Activated T-cell treated with anti-CD3 and anti-CD28 coated beads for 48 hours (primary cell): ENCODE data around the gene STAC.
"Not testable (repeated sequence)": the region's sequence is repeated elsewhere in the genome, so short reads cannot be mapped to it uniquely, and the experiment has no call there.

Source experiments
- DNase-seq: peaks from one replicate; pipeline ENCODE4 v3.0.0-alpha.2; 2020; ENCODE audit warnings: low read depth

The STAC gene

DNA sequence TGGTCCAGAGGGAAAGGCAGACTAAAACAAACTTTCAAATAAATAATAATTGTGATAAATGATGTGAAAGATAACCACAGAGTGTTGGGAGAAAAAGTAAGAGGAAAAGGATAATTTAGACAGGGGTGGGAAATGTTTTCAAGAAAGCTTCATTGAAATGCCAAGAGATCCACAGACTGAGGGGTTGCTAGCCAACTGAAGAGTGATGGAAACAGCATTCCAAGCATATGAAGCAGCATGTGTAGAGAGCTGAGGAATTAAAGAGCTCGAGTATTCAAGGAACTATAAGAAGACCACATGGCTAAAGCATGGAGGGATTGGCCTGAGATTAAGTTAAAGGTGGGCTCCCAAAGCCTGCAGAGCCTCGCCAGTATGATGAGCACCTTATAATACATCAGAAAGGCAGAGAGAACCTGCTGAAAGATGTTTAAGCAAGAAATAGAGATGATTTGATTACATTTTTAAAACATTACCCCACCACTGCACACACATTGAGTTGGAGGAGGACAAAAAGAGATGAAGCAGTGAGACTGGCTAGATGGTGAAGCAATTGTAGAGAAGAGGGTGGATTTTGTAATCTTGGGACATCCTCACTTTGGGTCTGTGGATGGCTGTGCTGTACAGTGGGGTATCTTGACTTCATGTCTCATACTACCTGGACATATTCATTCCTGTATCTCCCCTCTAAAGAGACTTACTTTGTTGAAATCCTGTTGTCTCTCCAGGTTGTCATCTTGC, 100.8 kb downstream of the STAC start:
- DNase-seq: no peak

DNA sequence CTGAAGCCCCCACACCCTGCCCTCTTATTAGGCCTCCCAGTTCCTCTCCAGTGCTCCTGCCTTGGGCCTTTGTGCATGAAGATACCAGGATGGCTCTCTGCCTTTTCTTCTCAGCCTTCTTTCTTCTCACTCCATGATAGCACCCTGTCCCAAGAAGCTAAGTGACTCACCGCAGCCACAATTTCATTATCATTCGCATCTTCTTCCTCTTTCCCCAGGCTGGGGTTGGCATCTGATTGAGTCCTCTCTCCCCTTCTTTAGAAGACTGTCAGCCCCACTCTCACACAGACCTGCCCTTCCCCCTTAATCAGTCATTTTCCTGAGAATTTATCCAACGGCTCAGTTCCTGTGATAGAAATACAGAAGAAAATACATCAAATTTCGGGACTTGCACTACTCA, 102.0 kb downstream of the STAC start:
- no peak for DNase-seq

DNA sequence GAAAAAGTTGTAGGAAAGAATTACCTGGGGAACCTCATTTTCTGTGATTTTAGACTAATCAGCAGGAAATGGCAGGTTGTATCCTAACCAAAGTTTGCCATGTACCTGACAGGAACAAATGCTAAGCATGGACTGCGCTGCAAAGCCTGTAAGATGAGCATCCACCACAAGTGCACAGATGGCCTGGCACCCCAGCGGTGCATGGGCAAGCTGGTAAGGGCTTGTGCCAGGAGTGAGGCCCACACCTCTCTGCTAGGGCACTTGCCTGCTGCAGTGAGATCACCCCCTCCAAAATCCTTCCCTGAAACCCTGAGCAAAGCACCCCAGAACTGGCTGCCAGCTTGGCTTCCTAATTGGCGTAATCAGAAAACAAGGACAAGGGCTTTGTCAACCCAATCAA, 102.6 kb downstream of the STAC start:
- DNase-seq: no peak

DNA sequence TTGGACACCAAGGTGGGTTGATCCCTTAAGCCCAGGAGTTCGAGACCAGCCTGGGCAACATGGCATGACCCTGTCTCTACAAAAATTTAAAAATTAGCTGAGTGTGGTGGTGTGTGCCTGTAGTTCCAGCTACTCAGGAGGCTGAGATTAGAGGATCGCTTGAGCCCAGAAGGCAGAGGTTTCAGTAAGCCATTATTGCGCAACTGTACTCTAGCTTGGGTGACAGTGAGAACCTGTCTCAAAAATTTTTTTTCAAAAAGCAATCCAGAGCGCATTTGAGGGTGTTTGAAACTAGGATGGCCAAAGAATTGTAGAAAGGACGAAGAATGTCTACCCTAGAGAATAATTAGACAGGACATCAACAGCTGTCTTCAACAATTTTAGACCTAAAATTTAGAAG, 103.4 kb downstream of the STAC start:
- no peak for DNase-seq

DNA sequence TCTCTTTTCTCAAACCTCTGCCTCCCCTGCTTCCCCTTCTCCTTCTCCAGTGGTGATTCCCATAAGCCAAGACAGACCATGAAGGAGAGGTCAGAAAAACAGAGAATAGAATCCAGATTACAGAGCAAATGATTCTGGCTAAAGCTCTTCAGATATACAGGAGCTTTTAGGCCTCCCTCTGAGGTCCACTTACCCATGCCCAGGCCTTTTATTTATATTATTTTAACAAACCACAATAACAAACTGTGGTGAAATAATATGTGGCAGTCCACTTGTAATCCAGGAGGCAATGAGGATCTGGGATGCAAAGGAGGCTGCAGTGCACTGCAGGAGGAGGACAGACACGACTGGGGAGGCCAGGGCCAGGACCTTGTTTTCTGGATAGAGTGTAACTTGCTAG, 104.1 kb downstream of the STAC start:
- no peak for DNase-seq

DNA sequence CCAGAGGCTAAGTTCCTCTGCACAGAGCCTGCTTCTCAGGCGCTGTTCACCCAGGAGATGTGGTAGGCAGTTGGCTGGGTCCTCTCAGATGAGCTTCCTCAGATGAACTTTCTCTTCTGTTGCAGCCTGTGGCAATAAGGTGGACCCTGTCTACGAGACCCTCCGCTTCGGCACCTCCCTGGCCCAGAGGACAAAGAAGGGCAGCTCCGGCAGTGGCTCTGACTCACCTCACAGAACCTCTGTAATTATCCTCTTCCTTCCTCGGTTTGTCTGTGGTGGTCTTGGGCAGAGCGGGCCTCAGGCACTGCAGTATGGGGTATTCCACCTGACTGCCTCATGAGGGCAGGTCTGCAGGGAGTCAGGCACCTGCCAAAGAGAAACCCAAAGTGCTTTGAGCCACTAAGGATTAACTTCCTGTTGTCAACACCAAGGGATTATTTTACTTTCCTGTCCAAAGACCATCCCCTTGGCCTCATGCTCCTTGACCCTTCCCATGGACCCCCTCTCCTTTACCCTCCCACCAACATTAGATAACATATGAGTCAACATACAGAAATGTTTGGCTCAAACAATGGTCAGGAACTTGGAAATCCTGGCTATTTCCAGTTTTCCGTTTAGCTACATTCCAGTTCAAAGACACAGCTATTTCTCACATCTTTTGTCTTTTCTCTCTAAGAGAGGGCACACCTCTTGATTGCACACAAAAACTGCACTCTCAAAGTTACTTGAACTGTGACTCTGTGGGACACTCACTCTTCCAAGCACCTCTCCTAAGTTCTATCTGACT, 105.9 kb downstream of the STAC start:
- no peak for DNase-seq

DNA sequence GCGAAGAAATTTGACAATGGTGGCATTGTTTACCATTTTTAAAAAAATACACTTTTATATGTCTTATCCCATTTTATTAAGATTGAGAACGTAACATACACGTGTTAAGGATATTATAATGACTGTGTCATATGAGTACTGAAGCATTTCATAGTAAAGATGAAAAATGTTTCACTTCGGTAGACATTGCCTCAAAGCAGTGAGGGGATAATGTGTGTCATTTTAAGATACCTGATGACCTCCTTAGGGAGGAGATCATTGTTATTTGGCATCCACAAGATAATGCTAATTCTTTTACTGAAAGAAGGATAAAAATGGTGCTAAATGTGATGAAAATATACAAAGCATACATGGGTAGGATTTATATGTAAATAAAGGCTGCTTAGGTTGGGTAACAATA, 107.3 kb downstream of the STAC start:
- no peak for DNase-seq

DNA sequence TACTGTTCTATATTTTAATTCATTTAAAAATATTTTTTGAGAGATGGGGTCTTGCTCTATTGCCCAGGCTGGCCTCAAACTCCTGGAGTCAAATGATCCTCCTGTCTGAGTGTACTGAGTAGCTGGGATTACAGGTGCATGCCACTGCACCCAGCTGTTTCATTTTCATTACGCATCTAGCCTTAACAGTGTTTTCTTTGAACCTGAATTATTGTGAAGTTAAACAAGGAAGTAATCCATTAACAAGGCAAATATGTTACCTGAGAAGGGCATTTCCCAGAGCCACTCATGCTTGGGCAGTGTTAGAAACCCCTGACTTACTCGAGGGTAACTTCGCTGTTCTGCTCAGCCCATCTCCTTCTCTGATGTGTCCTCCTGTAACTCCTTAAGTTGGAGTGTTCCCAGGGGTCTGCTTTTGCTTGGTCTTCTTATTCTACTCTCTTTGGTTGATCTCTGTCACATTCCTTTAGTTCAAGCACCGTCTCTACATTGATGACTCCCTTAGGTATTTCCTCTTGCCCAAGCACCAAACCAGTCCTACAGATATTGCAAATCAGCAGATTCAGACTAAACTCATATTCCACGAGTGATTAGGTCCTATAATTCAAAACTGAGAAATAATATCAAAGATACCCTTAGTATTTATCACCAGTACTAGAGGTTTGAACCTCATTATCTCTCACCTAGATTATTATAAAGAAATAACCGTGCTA, 107.9 kb downstream of the STAC start:
- DNase-seq: no peak

DNA sequence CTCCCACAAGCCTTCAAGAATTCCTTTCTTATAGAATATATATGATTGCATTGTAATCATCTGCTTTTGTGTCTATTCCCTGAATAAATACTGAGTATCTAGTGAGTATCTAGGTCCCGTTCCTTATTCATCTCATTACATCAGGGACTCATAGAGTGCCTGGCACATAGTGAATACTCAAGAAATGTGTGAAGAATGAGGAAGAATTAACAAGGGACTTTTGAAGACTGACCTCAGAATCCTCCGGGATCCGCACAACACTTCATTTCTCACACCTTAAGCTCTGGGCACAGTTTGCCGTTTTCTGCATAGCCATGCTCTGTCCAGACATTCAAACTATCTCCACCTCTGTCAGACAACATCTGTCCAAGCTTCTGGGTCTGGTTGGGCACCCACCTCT, 108.8 kb downstream of the STAC start:
- no peak for DNase-seq

DNA sequence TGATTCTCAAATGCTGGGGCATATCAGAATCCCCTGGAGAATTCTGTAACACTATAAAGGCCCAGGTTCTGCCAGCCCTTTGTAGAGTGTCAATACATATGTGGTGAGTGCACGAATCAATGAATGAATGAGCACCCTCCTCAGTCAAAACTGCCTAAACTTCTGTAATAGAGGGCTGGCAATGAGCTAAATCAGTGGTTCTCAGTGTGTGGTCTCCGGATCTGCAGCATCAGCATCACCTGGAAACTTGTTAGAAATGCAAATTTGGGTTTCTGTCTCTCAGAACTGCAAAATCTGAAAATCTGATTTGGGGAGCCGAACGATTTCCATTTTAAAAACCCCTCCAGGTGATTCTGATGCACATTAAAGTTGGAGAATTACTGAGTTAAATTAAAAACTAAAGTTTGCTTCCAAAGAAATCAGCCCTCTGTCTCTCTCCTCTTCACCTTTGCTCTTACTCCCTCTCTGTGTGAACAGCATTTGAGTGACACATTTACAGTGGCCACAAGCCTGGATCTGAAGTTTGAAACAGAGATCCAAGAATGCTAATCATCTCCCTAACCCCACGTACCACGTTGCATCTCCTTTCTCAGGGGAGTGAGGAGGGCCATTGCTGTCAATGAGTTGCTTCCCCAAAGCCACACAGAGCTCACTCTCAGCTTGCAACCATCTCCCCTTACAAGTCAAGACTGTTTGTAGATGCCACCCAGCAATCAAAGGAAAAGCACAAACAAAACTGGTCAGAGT, 109.5 kb downstream of the STAC start:
- no peak for DNase-seq

DNA sequence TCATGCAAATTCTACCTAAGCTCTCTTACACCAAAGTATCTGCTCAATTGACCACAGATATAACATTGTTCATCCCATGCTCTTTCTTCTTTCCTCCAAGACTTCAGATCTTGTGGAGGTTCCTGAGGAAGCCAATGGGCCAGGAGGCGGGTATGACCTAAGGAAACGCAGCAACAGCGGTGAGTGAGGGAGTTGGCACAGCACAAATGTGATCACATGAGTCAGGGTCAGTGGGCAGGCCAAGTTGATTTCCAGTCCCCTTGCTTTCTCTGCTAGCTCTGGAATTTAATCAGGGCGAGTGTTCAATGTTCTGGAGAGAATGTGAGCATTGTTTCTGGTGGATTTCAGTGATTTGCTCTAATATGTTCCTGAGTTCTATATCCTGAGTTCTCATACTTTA, 112.7 kb downstream of the STAC start:
- DNase-seq: no peak

DNA sequence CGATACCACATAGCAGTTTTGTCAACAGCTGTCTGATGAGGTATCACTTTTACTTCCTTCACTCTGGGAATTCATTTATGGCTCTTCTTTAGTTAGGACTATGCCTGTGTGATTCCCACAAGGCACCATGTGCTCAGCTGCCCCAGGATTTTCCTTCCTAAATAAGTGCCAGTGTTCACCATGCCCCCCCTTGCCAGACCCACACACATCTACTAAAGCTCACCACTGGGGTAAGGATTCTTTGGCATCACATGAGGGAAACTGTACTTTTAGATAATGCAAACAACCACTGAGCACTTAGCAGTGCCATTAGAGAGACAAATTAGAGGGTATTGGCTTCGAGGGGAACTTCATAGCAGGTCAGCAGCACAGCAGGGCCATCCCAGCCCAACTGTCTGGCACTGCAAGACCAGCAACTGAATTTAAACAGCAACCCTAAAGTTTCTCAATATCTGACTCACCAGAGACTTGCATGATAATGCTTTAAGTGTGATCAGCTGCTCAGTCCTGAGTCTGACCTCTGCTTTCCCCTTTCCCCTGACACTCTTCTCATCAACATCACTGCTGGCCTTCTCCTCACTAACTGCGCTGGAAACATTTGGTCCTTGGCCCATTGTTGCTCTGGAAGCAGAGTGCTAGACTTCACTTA, 114.3 kb downstream of the STAC start:
- DNase-seq: no peak

DNA sequence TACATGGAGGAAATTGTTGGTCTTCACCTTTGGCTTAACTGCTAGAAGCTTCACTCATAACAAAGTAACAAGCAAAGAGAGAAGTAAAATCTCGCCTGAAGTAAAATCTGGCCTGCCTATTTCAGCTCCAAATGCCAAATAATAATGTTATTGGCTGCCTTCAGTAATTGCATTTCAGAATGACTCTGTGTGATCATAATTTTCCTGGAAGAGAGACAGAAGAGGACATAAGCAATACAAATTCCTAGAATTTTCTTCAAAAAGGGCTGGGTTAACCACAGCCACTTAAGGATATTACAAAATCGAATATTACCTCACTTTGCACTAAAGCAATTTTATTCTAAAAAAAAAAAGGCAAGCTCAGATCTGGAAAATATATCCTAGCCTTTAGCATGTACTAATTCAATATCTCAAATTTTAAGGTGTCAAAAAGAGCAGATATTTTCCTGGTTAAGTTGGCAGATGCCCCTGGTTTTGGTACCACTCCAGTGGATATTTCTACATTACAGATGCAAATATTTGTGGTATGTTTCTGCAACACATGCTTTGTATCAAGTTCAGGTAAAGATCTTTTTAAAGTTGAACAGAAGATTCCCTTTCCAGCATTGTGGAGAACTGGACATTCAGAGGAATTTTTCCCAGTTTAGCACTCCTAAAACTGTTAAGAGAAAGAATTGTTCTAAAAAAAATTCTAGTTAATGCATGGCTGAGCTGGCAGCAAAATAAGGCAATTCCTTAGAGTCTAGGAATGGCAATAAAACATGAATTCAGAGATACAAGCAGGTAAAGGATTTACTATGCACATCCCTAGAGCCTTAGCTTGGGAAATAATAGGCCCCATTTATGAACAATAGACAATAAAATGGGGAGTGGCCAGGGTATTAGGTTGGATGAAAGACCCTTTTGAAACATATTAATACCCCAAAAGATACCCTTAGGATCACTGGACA, 116.7 kb downstream of the STAC start:
- DNase-seq: no peak

DNA sequence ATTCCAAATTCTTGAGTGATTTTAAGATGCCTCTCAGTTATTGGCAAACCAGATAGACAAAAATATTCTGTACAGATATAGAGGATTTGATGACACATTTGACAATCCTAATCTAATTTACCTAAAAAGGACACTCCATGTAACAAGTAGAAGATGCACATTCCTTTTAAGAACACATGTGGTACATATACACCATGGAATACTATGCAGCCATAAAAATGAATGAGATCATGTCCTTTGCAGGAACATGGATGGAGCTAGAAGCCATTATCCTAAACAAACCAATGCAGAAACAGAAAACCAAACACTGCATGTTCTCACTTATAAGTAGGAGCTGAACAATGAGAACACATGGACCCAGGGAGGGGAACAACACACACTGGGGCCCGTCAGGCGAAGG, 119.7 kb downstream of the STAC start:
- not testable (repeated sequence) for DNase-seq

DNA sequence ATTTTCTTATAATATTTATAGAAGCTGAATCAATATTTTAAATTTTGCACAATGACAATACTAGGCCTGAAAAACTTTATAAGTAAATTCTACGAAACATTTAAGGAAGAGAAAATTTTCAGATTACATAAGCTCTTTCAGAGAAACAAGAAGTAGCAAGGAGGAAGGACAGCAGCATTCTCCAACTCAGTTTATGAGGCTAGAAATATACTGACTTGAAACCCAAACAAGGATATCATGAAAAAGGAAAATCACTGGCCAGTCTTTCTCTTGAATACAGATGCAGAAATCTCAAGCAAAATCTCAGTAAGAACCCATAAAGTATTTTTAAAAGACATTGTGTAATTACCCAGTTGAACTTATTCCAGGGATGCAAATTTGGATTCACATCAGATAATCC, 121.3 kb downstream of the STAC start:
- no peak for DNase-seq

DNA sequence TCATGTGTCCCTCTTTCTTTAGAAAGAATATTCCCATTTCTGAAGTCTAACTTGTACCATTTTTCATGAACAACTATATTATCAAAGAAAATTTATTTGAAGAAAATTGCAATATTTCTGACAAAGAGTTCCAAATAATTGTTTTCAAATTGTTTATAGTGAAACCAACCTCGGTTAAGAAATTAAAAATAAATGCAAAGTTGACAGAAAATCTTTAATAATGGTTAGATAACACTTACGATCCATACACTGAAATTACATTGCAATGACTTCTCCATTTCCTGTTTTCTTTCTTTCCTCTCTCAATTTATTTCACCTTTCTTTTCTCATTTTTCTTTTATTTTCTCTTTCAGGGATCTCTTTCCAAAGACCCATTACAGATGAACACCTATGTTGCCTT, 125.1 kb downstream of the STAC start:
- no peak for DNase-seq

DNA sequence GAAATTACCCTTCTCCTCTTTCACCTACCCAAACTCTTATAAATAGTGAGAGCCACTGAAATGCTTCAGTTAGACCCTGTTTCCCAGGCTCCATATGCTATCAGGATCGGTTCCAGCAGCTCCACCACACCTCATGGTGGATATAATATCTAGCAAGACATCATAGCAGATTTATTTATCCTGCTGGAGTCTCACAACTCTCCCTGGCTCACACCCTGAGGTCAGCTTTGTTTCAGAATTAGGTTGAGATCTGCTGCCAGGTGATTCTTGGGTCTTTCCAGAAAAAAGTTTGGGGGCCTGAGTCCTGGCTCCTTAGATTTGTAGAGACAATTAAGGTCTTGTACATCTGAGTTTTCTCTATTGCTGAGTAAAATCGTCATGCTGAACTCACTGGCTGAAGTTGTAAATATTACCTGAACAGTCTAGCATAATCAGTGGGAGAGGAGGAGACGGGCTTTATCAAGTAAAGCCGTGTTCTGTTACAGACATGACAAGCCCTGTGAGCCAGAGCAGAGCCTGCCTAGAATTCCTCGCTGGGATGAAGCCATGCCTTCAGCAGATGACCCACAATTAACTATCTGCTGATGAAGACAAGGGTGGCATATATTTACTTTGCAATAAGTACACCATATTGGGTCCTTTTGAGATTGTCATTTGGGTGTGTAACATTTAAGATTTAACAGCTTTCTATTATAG, 131.6 kb downstream of the STAC start:
- DNase-seq: no peak

DNA sequence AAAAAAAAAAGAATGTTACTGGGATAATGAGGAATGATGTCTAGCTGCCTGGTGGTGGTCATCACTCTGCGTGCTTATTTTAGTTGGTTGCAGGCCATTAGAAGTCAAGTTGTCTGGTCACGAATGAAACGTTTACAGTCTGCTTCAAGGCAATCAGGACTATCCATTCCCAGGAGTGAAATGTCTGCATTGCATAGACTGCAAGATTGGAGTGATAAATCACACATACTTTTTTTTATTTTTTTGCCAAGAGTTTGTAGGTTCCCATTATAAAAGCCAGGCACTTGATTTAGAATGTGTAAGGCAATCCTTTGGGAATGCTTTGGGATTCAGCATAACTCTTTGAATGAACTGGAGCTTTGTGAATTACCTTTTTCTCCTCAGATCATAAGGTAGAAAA, 132.3 kb downstream of the STAC start:
- DNase-seq: no peak

DNA sequence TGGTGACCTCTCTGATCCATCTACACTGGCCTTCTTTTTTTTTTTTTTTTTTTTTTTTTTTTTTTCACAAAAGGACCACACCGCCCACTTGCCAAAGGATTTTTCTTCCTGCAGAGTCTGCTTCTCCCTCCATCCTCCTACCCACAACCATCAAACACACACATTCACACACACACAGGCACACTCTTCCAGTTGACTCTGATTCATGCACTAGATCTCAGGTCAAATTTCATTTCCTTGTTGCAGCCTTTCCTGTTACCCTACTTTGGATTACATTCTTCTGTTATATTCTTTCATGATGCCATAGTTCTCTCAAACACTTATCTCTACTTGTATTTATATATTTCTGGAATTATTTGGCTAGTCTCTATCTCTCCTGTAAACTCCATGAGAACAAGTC, 133.9 kb downstream of the STAC start:
- DNase-seq: no peak

DNA sequence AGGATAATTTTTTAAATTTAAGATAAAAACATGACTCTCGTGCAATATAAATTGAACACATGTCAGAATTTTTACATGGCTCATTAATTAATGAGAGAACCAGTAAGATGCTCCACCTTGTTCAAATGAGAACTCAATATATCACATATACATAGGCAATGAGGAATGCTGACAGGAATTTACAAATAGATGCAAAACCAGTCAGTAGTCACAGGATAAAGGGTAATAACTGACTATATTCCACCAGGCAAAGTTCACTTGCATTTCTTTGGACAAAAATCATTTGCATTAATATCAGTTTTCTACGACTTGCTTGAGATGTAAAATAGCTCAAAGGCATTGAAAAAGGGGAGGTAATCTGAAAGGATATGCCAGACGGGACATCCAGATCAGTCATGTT, 139.4 kb downstream of the STAC start:
- DNase-seq: no peak
